ENCODE measurements around the gene KLF15.

KLF15 gene

DNA sequence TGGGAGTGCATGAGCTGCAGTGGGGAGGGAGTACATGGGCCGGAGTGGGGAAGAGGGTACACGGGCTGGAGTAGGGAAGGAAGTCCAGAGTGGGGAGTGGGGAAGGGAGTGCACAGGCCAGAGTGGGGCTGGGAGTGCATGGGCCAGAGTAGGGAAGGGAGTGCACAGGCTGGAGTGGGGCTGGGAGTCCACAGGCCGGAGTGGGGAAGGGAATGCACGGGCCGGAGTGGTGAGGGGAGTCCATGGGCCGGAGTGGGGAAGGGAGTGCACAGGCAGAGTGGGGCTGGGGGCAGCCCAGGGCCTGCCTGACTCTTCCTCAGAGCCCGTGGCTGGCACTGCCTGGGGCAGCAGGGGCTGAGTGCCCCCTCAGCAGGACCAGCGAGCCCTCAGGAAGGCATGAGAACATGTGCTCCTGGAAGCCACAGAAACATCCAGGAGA is 40.7 kb downstream of the KLF15 start:
- no peak overlapping the region for H3K4me3 Mint-ChIP-seq
- H3K27ac Mint-ChIP-seq: no peak overlapping the region
- no peaks in the 10 kb centered on the region for H3K36me3 Mint-ChIP-seq (ENCODE audit: low read depth)
- H3K27me3 Mint-ChIP-seq: no peaks in the 10 kb centered on the region
- H3K4me1 Mint-ChIP-seq (ENCODE audit: low read depth): no peaks in the 10 kb centered on the region
- no peaks in the 10 kb centered on the region for H3K9me3 Mint-ChIP-seq

DNA sequence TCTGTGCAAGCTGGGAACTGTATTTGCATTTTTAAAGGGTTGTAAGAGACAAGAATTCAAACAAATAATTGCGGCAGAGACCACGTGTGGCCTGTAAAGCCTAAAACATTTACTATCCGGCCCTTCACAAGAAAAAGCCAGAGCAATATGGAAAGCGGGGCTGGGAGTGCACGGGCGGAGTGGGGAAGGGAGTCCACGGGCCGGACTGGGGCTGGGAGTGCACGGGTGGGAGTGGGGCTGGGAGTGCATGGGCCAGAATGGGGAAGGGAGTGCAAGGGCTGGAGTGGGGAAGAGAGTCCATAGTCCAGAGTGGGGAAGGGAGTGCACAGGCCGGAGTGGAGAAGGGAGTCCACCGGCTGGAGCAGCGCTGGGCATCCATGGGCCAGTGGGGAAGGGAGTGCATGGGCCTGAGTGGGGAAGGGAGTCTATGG is 41.2 kb downstream of the KLF15 start:
- Mint-ChIP-seq H3K27ac (no peak overlapping the region), H3K4me3 (no peak overlapping the region), H3K4me1 (ENCODE audit: low read depth) (no peaks in the 10 kb centered on the region), H3K9me3 (no peaks in the 10 kb centered on the region), H3K36me3 (ENCODE audit: low read depth) (no peaks in the 10 kb centered on the region), H3K27me3 (no peaks in the 10 kb centered on the region)

DNA sequence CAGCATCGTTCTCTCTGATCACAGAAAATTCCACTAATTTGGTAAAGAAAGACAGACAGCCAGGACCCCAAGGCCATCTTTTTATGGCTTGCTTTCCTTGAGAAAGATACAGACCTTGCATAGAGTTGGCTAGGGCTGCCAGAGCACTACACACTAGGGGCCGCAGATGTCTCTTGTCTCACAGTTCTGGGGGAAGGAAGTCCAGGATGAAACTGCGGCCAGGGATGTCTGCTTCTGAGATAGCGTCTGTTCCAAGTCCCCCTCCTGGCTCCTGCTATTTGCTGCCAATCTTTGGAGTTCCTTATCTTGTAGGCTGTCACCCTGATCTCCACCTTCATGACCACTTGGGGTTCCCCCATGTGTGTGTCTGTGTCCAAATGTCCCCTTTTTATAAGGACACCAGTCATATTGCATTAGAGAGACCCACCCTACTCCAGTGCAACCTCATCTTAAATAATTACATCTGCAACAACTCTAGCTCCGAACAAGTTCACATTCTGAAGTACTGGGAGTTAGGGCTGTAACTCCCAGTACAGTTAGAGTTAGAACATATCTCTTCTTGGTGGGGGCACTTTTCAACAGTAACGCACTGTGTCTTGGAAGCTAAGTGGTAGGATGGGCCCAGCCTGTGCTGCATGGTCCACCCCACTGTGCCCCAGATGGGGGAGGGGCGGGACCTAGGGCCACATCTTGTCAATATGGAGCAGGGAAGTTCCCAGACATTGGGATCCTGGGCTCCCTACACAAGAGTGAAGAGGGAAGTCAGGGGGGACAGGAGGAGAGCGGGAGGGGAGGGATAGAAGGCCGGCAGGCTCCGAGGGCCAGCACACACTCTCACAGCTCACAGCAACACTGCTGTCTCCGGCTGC is 42.2 kb downstream of the KLF15 start:
- Mint-ChIP-seq H3K27me3 (no peaks in the 10 kb centered on the region), H3K27ac (no peak overlapping the region)

DNA sequence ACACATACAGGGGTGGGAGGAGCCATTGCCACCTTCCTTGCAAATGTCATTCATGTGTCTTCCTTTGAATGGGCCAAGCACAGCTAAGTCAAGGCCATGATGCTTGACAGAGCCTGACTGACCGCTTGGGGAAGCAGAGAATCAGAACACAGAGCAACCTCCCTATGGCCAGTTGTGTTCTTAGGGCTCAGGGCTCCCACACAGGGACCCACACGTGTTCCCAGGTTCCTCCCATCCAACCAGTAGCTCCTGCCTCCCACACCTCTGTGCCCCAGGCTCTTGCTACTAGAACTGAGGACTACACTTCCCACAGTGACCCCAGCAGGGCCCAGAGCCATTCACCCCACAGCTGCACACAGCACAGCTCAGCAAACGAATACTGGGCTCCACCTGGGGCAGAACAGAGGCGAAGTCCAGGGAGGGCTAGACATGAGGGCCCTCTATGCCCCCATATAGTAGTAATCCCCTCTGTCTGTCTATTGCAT is 42.9 kb downstream of the KLF15 start:
- no peaks in the 10 kb centered on the region for H3K27me3 Mint-ChIP-seq
- no peak overlapping the region for H3K4me3 Mint-ChIP-seq
- H3K9me3 Mint-ChIP-seq: no peaks in the 10 kb centered on the region
- H3K27ac Mint-ChIP-seq: no peak overlapping the region
- no peaks in the 10 kb centered on the region for H3K4me1 Mint-ChIP-seq (ENCODE audit: low read depth)
- no peaks in the 10 kb centered on the region for H3K36me3 Mint-ChIP-seq (ENCODE audit: low read depth)

More for the DNA sequence above, 42.2 kb downstream of the KLF15 start:
- Mint-ChIP-seq H3K9me3 (no peaks in the 10 kb centered on the region), H3K4me1 (ENCODE audit: low read depth) (no peaks in the 10 kb centered on the region), H3K4me3 (no peak overlapping the region), H3K36me3 (ENCODE audit: low read depth) (no peaks in the 10 kb centered on the region)

DNA sequence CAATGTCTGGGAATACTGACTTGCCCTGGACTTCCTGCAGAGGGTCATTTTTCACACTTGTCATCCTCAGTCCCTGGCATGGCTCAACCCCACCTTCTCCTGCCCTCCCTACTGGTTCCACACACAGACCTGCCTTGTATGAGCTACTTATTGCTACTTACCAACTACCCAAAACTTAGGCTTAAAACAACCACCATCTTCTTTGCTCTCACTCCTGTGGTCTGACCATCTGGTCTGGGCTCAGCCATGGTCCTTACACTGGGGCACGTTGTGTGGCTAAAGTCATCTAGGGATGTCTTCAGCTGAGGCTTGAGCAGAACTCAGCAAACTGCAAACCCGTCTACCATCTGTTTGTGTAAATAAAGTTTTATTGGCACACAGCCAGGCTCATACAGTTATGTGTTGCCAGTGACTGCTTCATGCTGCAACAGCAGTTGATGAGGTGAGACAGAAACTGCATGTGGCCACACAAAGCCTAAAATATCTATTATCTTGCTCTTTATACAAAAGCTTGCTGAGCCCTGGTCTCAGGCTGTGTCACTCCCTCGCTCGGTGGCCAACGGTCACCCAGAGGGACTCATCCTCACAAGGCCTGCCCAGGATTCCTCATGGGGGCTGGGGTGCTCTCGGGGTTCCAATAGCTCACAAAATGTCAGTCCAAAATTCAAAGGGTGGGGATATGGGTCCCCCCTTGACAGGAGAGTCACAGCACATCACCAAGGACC is 43.5 kb downstream of the KLF15 start:
- Mint-ChIP-seq H3K36me3 (ENCODE audit: low read depth) (no peaks in the 10 kb centered on the region), H3K27ac (no peak overlapping the region), H3K4me1 (ENCODE audit: low read depth) (no peaks in the 10 kb centered on the region), H3K4me3 (no peak overlapping the region), H3K27me3 (no peaks in the 10 kb centered on the region), H3K9me3 (no peaks in the 10 kb centered on the region)

DNA sequence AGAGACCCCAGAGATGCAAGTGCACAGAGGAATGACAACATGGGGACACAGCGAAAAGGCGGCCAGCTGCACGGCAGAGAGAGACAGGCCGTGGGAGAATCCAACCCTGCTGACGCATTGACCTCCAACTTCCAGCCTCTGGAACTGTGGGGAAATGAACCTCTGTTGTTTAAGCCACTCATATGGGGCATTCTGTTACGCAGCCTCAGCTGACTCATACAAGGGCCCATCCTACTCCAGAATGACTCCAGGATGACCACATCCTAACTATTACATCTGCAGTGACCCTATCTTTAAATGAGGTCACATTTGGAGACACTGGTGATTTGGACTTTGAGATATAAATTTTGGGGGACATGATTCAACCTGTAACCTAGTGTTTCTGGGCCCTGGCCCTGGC is 44.0 kb downstream of the KLF15 start:
- Mint-ChIP-seq H3K27me3 (no peaks in the 10 kb centered on the region), H3K36me3 (ENCODE audit: low read depth) (no peaks in the 10 kb centered on the region), H3K4me1 (ENCODE audit: low read depth) (no peaks in the 10 kb centered on the region), H3K4me3 (no peak overlapping the region), H3K9me3 (no peaks in the 10 kb centered on the region), H3K27ac (no peak overlapping the region)

DNA sequence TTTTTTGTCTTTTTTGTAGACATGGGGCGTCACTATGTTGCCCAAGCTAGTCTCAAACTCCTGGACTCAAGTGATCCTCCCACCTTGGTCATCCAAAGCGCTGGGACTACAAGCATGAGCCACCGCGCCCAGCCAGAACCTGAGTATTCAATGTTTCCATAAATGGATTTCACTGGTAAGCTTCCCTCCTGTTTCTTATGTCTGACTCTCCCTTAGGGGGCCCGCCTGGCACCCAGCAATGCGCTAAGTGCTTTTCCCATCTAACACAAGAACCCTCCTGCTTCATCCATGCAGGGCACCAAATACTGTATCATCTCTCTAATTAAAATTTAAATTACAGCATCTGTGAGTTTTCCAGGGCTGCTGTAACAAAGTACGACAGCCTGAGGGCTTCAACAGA is 44.9 kb downstream of the KLF15 start:
- Mint-ChIP-seq H3K4me3 (no peak overlapping the region), H3K27ac (no peak overlapping the region), H3K9me3 (no peaks in the 10 kb centered on the region), H3K27me3 (no peaks in the 10 kb centered on the region), H3K4me1 (ENCODE audit: low read depth) (no peaks in the 10 kb centered on the region), H3K36me3 (ENCODE audit: low read depth) (no peaks in the 10 kb centered on the region)

DNA sequence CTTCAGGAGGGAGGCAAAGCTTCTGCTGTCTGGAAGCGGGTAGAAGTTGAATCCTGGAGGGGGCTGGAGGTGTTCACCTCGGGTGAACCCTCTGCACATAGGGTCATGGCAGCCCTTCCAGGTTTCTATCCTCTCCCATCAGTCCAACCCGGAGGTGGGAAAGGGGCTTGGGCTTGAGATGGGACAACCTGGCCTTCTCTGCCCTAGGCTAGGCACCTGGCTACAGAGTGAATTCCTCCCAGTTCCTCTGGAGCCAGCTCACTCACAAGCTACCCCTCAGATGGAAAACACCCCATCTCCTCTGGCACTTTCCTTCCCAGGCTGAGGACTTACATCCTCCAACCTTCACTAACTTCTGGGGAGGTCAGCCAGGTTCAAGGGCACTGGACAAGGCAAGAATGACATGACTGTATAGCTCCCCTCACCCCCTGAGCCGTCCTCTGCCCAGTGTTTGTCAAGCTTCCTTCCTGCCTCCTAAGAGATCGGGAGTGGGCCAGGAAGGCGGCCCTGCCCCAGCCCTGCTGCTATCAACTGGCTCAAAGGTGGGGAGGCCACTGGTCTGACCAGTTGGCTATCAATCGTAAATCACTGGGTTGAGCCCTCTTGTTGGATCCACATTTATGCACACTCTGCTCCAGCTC is 45.8 kb downstream of the KLF15 start:
- no peaks in the 10 kb centered on the region for H3K36me3 Mint-ChIP-seq (ENCODE audit: low read depth)
- H3K4me1 Mint-ChIP-seq (ENCODE audit: low read depth): no peaks in the 10 kb centered on the region
- H3K4me3 Mint-ChIP-seq: no peak overlapping the region
- no peaks in the 10 kb centered on the region for H3K27me3 Mint-ChIP-seq
- no peak overlapping the region for H3K27ac Mint-ChIP-seq
- no peaks in the 10 kb centered on the region for H3K9me3 Mint-ChIP-seq

DNA sequence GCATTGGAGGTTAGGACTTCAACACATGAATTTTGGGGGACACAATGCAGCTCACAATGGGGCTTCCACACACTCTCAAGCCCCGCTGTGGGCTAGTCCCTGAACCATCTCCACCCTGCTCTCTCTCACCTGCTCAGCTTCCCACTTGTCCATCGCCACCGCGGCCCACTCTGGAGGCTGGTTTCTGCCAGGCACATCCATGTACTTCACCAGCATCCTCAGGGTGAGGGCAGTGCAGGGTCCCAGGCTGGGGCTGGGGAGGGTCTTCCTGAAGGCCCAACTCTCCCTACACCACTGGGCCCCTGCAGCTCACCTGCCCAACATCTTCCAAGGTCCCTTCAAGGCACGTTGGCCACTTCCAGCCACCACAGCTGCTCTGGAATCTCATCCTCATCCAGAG is 46.4 kb downstream of the KLF15 start:
- H3K4me1 Mint-ChIP-seq (ENCODE audit: low read depth): no peaks in the 10 kb centered on the region
- no peaks in the 10 kb centered on the region for H3K9me3 Mint-ChIP-seq
- H3K4me3 Mint-ChIP-seq: no peak overlapping the region
- no peaks in the 10 kb centered on the region for H3K36me3 Mint-ChIP-seq (ENCODE audit: low read depth)
- H3K27me3 Mint-ChIP-seq: no peaks in the 10 kb centered on the region
- no peak overlapping the region for H3K27ac Mint-ChIP-seq

DNA sequence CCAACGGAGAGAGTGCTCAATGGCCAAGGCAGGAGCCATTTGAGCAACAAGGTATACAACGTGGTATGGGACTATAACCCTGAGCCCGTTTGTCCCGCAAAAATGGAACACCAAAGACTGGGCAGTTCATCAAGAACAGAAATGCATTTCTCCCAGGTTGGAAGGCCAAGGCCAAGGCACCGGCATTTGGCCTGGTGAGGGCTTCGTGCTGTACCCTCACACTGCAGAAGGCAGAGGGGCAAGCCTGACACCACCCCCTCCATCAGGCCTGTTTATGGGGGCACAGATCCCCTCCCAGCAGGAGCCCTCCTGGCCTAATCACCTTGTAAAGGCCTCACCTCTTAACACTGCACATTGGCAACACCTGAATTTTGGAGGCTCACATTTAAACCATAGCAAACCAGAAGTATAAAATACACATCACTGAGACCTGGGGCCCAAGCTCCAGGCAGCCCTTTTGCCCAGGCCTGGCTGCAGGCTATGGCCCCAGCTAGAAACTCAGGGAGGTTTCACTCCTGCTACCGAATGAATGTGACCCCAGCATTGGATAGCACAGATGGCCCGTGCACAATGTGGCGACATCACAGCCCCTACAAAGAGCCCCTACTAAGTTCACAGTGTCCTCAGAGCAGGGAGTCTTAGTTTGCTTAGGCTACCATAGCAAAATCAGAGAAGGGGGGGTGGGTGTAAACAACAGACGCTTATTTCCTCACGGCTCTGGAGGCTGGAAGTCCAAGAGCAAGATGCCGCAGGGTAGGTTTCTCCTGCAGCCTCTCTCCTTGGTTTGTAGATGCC is 47.1 kb downstream of the KLF15 start:
- H3K4me1 Mint-ChIP-seq (ENCODE audit: low read depth): no peaks in the 10 kb centered on the region

DNA sequence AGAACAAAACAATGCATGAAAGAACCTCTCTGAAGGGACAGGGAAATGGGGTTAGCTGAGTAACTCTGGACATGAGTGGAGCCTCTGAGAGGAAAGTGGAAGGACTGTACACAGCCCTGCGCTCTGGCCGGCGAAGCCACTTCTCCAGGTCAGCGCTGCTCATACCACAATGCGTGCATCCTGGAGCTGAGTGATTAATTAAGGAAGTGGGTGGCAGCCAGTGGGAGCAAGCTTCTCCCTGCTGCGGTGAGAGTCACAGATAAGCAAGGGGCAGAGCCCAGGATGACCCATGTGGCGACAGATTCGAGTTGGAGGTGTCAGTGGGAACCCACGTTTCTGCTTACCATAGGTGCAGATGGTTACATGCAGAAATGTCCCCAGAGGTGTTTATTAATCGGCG is 48.0 kb downstream of the KLF15 start:
- Mint-ChIP-seq H3K36me3 (ENCODE audit: low read depth) (no peaks in the 10 kb centered on the region), H3K27me3 (peaks cover 4% of the 10 kb centered on the region), H3K9me3 (peaks cover 4% of the 10 kb centered on the region), H3K4me1 (ENCODE audit: low read depth) (no peaks in the 10 kb centered on the region), H3K4me3 (no peak overlapping the region), H3K27ac (no peak overlapping the region)

More for the DNA sequence above, 47.1 kb downstream of the KLF15 start:
- no peak overlapping the region for H3K27ac Mint-ChIP-seq
- no peak overlapping the region for H3K4me3 Mint-ChIP-seq
- H3K36me3 Mint-ChIP-seq (ENCODE audit: low read depth): no peaks in the 10 kb centered on the region
- no peaks in the 10 kb centered on the region for H3K9me3 Mint-ChIP-seq
- H3K27me3 Mint-ChIP-seq: no peaks in the 10 kb centered on the region

DNA sequence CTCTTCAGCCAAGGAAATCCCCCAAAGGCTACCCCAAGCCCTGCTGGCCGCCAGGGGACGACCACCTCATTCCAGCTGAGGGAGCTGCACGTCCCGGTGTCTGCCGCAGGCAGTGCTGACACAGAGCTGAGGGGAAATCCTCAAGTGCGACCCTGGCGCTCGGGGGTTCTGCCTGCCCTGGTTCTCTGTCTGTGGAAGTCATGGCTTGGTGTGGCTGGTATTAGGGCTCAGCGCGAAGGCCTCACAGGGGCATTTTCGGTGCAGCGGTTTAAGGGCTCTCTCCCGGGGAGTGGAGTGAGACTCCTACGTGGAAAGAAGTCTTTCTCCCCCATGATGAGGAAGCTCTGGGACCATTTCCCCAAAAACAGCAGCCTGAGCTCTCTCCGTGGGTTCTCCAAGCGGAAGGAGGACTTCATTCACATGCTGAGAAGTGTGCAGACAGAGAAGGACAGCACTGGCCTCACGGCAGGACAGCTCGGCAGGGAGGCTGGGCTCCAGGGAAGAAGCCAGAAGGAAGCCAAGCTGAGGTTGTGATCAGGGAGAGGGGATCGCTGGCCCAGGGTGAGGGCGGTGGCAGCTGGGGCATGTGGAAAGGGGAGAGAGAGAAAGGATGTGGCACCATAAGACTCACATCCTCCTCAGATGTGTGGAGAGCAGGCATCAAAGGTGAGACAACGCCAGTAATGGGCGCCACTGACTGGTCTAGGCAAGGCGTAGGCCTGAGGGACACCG is 48.6 kb downstream of the KLF15 start:
- peaks cover 4% of the 10 kb centered on the region for H3K9me3 Mint-ChIP-seq
- no peaks in the 10 kb centered on the region for H3K36me3 Mint-ChIP-seq (ENCODE audit: low read depth)
- no peak overlapping the region for H3K27ac Mint-ChIP-seq
- H3K4me3 Mint-ChIP-seq: no peak overlapping the region
- H3K4me1 Mint-ChIP-seq (ENCODE audit: low read depth): no peaks in the 10 kb centered on the region
- H3K27me3 Mint-ChIP-seq: peaks cover 4% of the 10 kb centered on the region

DNA sequence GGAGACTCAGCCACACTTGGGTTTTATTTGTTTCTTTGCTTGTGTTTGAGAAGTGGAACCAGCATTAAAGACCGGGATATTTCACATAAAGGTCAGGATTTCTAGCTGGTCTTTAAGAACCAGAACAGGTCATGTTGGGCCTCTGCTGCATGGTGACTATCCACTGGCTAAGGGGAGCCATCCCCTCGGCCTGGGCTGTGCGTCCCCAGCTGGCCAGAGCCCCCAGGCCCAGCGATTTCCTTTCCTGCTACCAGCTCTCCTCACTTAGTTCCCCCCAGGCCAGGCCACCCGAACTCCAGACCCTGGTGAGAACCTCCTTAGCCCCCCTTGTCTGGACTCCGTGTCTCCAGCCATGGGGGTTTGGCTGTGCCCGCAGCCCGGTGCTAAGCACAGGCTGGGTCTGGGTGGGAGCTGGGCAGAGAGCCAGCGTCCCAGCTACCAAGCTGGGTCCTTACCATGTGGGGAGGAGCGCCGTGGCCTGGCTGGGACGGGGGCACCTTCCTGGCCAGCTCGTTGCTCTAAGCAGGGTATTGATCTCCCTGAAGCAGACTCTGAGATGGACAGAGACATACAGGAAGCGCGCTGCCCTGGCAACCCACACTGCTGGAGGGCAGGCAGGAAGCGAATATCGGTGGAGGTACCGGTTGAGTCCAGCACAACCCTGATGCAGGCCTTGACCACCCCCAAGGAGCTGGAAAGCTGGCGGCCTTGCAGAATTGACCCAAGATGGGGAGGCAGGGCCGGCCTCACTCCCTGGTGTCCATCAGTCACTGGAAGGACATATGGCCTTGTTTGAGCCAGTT is 49.4 kb downstream of the KLF15 start:
- Mint-ChIP-seq H3K4me1 (ENCODE audit: low read depth) (no peaks in the 10 kb centered on the region), H3K27ac (no peak overlapping the region), H3K9me3 (peaks cover 12% of the 10 kb centered on the region), H3K27me3 (peaks cover 4% of the 10 kb centered on the region), H3K36me3 (ENCODE audit: low read depth) (no peaks in the 10 kb centered on the region), H3K4me3 (no peak overlapping the region)
